Thoracic aorta (tissue), 2 donors: ENCODE results near the gene PLXDC1. TPM values are rescaled to one million over a fixed set of nuclear protein-coding genes. Genes with fewer than 3 reads are reported as not detected.

Experiments
- ATAC-seq: fragments of 150-250 bp; one replicate; pipeline ENCODE4 v1.8.0; 2017; ENCODE audit warnings: low read depth; ENCODE audit not compliant: insufficient number of reproducible peaks, low FRiP score
- DNase-seq: peaks from one replicate; pipeline ENCODE4 v3.0.0-alpha.2; 2020; ENCODE audit warnings: low spot score
- H3K27ac ChIP-seq, 2 donors: fragments of 200-600 bp; sonication (generic); 1 replicate in 1 of 2; 2 replicates in 1 of 2; pipeline ENCODE4 v1.5.1; 2016; ENCODE audit warnings: mild to moderate bottlenecking in 2 of 2, moderate library complexity in 2 of 2
- H3K27me3 ChIP-seq: fragments of 200-600 bp; sonication (generic); replicated peaks from 2 replicates; pipeline ENCODE4 v1.6.0; 2016; ENCODE audit warnings: mild to moderate bottlenecking; ENCODE audit not compliant: insufficient read depth
- H3K36me3 ChIP-seq: fragments of 200-600 bp; sonication (generic); one replicate; pipeline ENCODE4 v1.5.1; 2016
- H3K4me1 ChIP-seq, 2 donors: fragments of 200-600 bp; sonication (generic); 1 replicate in 1 of 2; 2 replicates in 1 of 2; pipeline versions ENCODE4 v1.5.1 to v1.6.0; 2016; ENCODE audit warnings: low read depth in 2 of 2, mild to moderate bottlenecking in 1 of 2; ENCODE audit not compliant: control insufficient read depth in 1 of 2
- H3K4me3 ChIP-seq: fragments of 200-600 bp; sonication (generic); 2 replicates; pipeline ENCODE4 v1.5.1; 2016; ENCODE audit warnings: mild to moderate bottlenecking
- H3K9me3 ChIP-seq: fragments of 200-600 bp; sonication (generic); 2 replicates; pipeline ENCODE4 v1.5.1; 2016
- CTCF ChIP-seq: fragments of 200-600 bp; sonication (generic); IDR thresholded peaks from one replicate; pipeline ENCODE4 v1.5.1; 2019; ENCODE audit warnings: antibody characterized with exemption
- total RNA-seq, 2 donors: library from RNA; depleted of rRNA; stranded (reverse); fragments of >200 nt; gene quantifications; one replicate each; pipeline versions ENCODE4 v1.1.0 to v1.2.3, GENCODE V29; 2016

The PLXDC1 gene
- total RNA-seq, 2 donors from 2014 or later = 7.0 to 13.9 TPM

GRCh38 chr17:39069114-39069756, 82.2 kb downstream of the PLXDC1 start:
- no peaks in the 10 kb centered on the region for H3K9me3 ChIP-seq
- DNase-seq (no peak), ATAC-seq (no peak)
- no peaks in the 10 kb centered on the region for H3K36me3 ChIP-seq
- H3K27me3 ChIP-seq = no peaks in the 10 kb centered on the region
- H3K4me3 ChIP-seq = no peak overlapping the region
- no peak overlapping the region for H3K27ac ChIP-seq
- TF ChIP-seq CTCF = peak; percentile 45
- peaks cover 0 to 8% of the 10 kb centered on the region in 2 donors for H3K4me1 ChIP-seq

DNA sequence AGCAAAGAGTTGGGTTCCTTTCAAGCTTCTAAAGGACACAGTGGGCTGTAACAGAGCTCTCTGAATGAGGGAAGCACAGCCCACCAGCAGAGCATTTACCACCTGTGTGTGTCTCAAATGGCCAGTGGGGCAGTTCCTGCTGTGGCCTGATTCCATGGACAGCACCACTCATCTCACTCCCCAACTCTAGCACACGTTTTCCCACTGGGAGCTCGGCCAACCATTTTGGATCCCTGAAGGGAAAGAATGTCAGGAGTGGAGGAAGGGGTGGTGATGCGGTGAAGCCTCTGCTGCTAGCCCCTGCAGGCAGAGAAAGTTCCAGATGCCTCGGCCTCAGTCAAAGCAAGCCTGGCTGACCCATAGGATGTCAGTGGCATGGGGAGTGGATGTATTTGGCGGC, 86.6 kb downstream of the PLXDC1 start:
- Histone ChIP-seq H3K36me3 (no peaks in the 10 kb centered on the region), H3K27me3 (no peaks in the 10 kb centered on the region), H3K27ac (no peak overlapping the region), H3K4me1 (peaks cover 9 to 36% of the 10 kb centered on the region in 2 donors), H3K4me3 (no peak overlapping the region), H3K9me3 (no peaks in the 10 kb centered on the region)
- no peak for TF ChIP-seq CTCF
- DNase-seq (no peak), ATAC-seq (no peak)

DNA sequence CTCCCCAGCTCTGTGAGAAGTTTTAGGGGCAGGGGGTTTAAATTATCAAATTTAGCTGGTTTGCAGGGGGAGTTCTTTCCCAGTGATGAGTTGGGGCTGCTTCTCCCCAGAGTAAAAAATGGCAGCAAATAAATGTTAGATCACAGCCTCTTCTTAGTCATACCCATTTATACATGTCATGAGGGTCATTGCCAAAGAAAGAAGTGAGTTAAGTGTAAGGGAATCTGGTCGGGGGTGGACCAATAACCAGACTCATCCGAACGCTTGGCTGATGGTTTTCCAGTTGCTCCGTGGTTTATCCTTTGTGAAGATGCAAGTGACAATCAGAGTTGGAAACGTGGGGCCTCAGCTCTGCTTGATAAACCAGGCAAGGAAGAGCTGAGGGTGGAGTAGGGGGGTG, 87.1 kb downstream of the PLXDC1 start:
- DNase-seq (no peak), ATAC-seq (no peak)

GRCh38 chr17:39063681-39064069, 87.8 kb downstream of the PLXDC1 start:
- H3K27ac ChIP-seq = peak overlapping the region in 1 of 2 donors; percentile 2
- DNase-seq (no peak), ATAC-seq (no peak)
- H3K4me3 ChIP-seq = no peak overlapping the region
- no peak for TF ChIP-seq CTCF
- H3K27me3 ChIP-seq = no peaks in the 10 kb centered on the region
- peaks cover 9 to 36% of the 10 kb centered on the region in 2 donors for H3K4me1 ChIP-seq
- no peaks in the 10 kb centered on the region for H3K36me3 ChIP-seq
- no peaks in the 10 kb centered on the region for H3K9me3 ChIP-seq

More for the DNA sequence above, 87.1 kb downstream of the PLXDC1 start:
- H3K4me3 ChIP-seq = no peak overlapping the region
- H3K36me3 ChIP-seq = no peaks in the 10 kb centered on the region
- H3K9me3 ChIP-seq = no peaks in the 10 kb centered on the region
- TF ChIP-seq CTCF = no peak
- H3K27me3 ChIP-seq = no peaks in the 10 kb centered on the region
- H3K4me1 ChIP-seq = peaks cover 9 to 36% of the 10 kb centered on the region in 2 donors
- no peak overlapping the region for H3K27ac ChIP-seq

- Histone ChIP-seq H3K27me3 (no peaks in the 10 kb centered on the region), H3K27ac (peak overlapping the region in 1 of 2 donors; percentile 2), H3K4me1 (peaks cover 9 to 36% of the 10 kb centered on the region in 2 donors), H3K4me3 (no peak overlapping the region), H3K36me3 (no peaks in the 10 kb centered on the region), H3K9me3 (no peaks in the 10 kb centered on the region)
- DNase-seq (no peak), ATAC-seq (no peak)
- TF ChIP-seq CTCF = no peak
Observed at GRCh38 chr17:39062846-39063680, 88.4 kb downstream of the PLXDC1 start.
